K562 (cell line): ENCODE measurements around the gene RNF112. TPM values are rescaled to one million over a fixed set of nuclear protein-coding genes. Genes with fewer than 3 reads are reported as not detected.

Experiments
- HINFP ChIP-seq: fragments of 450-650 bp; conservative IDR thresholded peaks from 2 replicates; pipeline ENCODE4 v1.6.1; 2016; ENCODE audit warnings: missing genetic modification characterization, low read depth, mild to moderate bottlenecking, control low read depth, missing compliant biosample characterization
- MXI1 ChIP-seq: IDR thresholded peaks from 2 replicates; pipeline ENCODE4 v1.6.1; 2011; ENCODE audit warnings: low read depth, mild to moderate bottlenecking, improper control_type of control experiment, low read length
- MYNN ChIP-seq, 2 experiments: sonication (generic); formaldehyde crosslinking in 1 of 2; IDR thresholded peaks; 2 replicates each; pipeline versions ENCODE4 v1.5.0 to v1.6.1; 2016 to 2020; ENCODE audit warnings: antibody characterized with exemption in 1 of 2, missing genetic modification reagents in 1 of 2
- SMC3 ChIP-seq: conservative IDR thresholded peaks from 2 replicates; pipeline ENCODE4 v1.6.1; 2011; ENCODE audit warnings: low read depth, low read length, improper control_type of control experiment; ENCODE audit not compliant: insufficient read depth
- ZBTB5 ChIP-seq: fragments of 450-650 bp; IDR thresholded peaks from 2 replicates; pipeline ENCODE4 v1.6.1; 2017; ENCODE audit warnings: antibody characterized with exemption
- ZNF184 ChIP-seq: sonication (generic); formaldehyde crosslinking; IDR thresholded peaks from 2 replicates; pipeline ENCODE4 v1.5.0; 2020; ENCODE audit warnings: missing genetic modification reagents
- ZNF764 ChIP-seq: fragments of 250-450 bp; sonication (Bioruptor Pico); IDR thresholded peaks from 2 replicates; pipeline ENCODE4 v1.4.0; 2020; ENCODE audit warnings: low read depth, mild to moderate bottlenecking, moderate library complexity
- polyA plus RNA-seq, 8 experiments: library from polyadenylated mRNA; depleted of rRNA in 4 of 8; stranded (reverse) in 5 of 8; unstranded in 3 of 8; fragments of >200 nt; fragmentation: Nextera tagmentation in 2 of 8; fragmentation: Illumina TruSeq in 1 of 8; extraction: Ambion mirVana in 2 of 8; extraction: Trizol in 1 of 8; gene quantifications; 2 replicates each; pipeline versions ENCODE4 v1.2.1 to v1.2.3, GENCODE V29; 2011 to 2014; ENCODE audit warnings: inconsistent platforms in 1 of 8, missing spikeins in 1 of 8
- total RNA-seq, 7 experiments: library from RNA; depleted of rRNA in 6 of 7; stranded (reverse); fragments of >200 nt in 6 of 7; fragmentation: Illumina TruSeq in 2 of 7; extraction: Trizol in 2 of 7; gene quantifications; 2 replicates each; pipeline versions ENCODE4 v1.2.1 to v1.2.3, GENCODE V29; 2011 to 2021; ENCODE audit warnings: low replicate concordance in 1 of 7
- TF ChIP-seq, protein P1 (sequence below): IDR thresholded peaks from 2 replicates; pipeline ENCODE4 v1.6.1; 2011; ENCODE audit warnings: borderline replicate concordance, low read depth, mild to moderate bottlenecking, moderate library complexity, low read length; ENCODE audit not compliant: insufficient read depth, poor library complexity, severe bottlenecking

The RNF112 gene
- total and polyA plus RNA-seq, 9 of the 15 experiments (the other 6 are each of a cell fraction or from before 2014, with no cell fraction given), result 0.05 TPM; not detected in 8

DNA sequence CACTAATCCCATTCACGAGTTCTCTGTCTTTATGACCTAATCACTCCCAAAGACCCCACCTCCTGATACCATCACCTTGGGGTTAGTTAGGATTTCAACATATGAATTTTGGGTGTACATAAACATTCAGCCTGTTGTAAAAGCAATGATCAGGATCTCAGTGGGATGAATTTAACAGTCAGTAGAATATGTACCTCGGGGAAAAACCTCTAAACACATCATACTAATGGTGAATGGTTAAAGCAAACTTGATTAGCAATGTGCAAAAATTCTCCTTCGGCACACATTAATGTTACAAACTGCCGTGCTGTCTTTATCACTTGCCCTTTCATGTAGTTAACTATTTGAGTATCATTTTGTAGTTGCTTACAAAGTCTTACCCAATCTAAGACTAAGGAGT is 10.2 kb downstream of the RNF112 start (continued):
- no peak for TF ChIP-seq ZBTB5
- TF ChIP-seq HINFP (tag), result no peak
- TF ChIP-seq ZNF184 (CRISPR knock-in tag), result no peak
- no peak for TF ChIP-seq MYNN (IDR thresholded peaks at IDR 0.05)
- TF ChIP-seq MYNN (CRISPR knock-in tag; IDR thresholded peaks at IDR 0.05), result no peak
- TF ChIP-seq SMC3, result no peak
- no peak for TF ChIP-seq MXI1
- TF ChIP-seq, protein P1, sequence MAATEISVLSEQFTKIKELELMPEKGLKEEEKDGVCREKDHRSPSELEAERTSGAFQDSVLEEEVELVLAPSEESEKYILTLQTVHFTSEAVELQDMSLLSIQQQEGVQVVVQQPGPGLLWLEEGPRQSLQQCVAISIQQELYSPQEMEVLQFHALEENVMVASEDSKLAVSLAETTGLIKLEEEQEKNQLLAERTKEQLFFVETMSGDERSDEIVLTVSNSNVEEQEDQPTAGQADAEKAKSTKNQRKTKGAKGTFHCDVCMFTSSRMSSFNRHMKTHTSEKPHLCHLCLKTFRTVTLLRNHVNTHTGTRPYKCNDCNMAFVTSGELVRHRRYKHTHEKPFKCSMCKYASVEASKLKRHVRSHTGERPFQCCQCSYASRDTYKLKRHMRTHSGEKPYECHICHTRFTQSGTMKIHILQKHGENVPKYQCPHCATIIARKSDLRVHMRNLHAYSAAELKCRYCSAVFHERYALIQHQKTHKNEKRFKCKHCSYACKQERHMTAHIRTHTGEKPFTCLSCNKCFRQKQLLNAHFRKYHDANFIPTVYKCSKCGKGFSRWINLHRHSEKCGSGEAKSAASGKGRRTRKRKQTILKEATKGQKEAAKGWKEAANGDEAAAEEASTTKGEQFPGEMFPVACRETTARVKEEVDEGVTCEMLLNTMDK, result no peak
- no peak for TF ChIP-seq ZNF764 (CRISPR knock-in tag)
- TF ChIP-seq, all 486 proteins: peak for 0
